Endothelial cell of umbilical vein (primary cell): ENCODE data around the gene TVP23A. TPM values are rescaled to one million over a fixed set of nuclear protein-coding genes. Genes with fewer than 3 reads are reported as not detected.

Experiments used
- BruUV-seq: library from RNA; stranded (reverse); fragments of 400-500 nt; replicated peaks from 2 replicates; lab custom pipeline; 2021; lab: Mats Ljungman, UMichigan
- CTCF ChIA-PET: fragments of 300-600, 350-600 bp; sonication (Branson Sonifier 250); formaldehyde crosslinking; loops from one replicate; lab custom pipeline; 2021; ENCODE audit warnings: antibody characterized with exemption, inconsistent platforms; lab: Charles Lee
- POLR2A ChIA-PET: fragments of 300-600, 350-600 bp; sonication (Branson Sonifier 250); formaldehyde crosslinking; loops from one replicate; lab custom pipeline; 2021; ENCODE audit warnings: antibody characterized with exemption, inconsistent platforms; lab: Charles Lee
- DNase-seq: peaks from one replicate; pipeline ENCODE4 v3.0.0-alpha.2; 2011; ENCODE audit warnings: low read depth, low spot score
- FAIRE-seq: peaks from 2 replicates; lab custom pipeline; 2011; peaks lifted over from hg19 to GRCh38; lab: Jason Lieb, UNC
- H2AFZ ChIP-seq: 2 replicates; pipeline ENCODE4 v1.6.0; 2012; ENCODE audit warnings: low read depth, low read length, control low read depth, inconsistent platforms
- H3K27ac ChIP-seq: 2 replicates; pipeline ENCODE4 v1.5.1; 2011; ENCODE audit warnings: low read depth, mild to moderate bottlenecking, control low read depth, low read length, moderate library complexity; ENCODE audit not compliant: insufficient read depth
- H3K27me3 ChIP-seq, 2 experiments: 2 replicates each; pipeline versions ENCODE4 v1.6.0 to v1.6.1; 2011; ENCODE audit warnings: low read length in 2 of 2, mixed read lengths in 1 of 2; ENCODE audit not compliant: control insufficient read depth in 2 of 2, insufficient read depth in 2 of 2
- H3K36me3 ChIP-seq, 2 experiments: 2 replicates in 1 of 2; 3 replicates in 1 of 2; pipeline ENCODE4 v1.5.1; 2011; ENCODE audit warnings: low read length in 2 of 2, mild to moderate bottlenecking in 1 of 2, moderate library complexity in 1 of 2; ENCODE audit not compliant: control insufficient read depth in 2 of 2, insufficient read depth in 2 of 2; ENCODE audit errors: extremely low read depth in 1 of 2
- H3K4me1 ChIP-seq: 3 replicates; pipeline ENCODE4 v1.5.1; 2011; ENCODE audit warnings: mild to moderate bottlenecking, low read length; ENCODE audit not compliant: control insufficient read depth, insufficient read depth; ENCODE audit errors: extremely low read depth
- H3K4me2 ChIP-seq: 2 replicates; pipeline ENCODE4 v1.6.1; 2011; ENCODE audit warnings: low read length, control low read depth, mixed read lengths; ENCODE audit not compliant: insufficient read depth
- H3K4me3 ChIP-seq, 3 experiments: fragments of 200-600 bp in 1 of 3; sonication (generic), shearing (Covaris generic) in 1 of 3; replicated peaks in 1 of 3; 2 replicates each; pipeline ENCODE4 v1.5.1; 2011 to 2016; ENCODE audit warnings: control low read depth in 3 of 3, low read length in 3 of 3, mild to moderate bottlenecking in 2 of 3, inconsistent platforms in 1 of 3, low read depth in 1 of 3, moderate library complexity in 1 of 3; ENCODE audit not compliant: insufficient read depth in 1 of 3
- H3K79me2 ChIP-seq: 2 replicates; pipeline ENCODE4 v1.6.0; 2012; ENCODE audit warnings: low read length, inconsistent platforms; ENCODE audit not compliant: control insufficient read depth, insufficient read depth
- H3K9ac ChIP-seq: replicated peaks from 2 replicates; pipeline ENCODE3; 2011; ENCODE audit warnings: low read length, control low read depth; ENCODE audit not compliant: insufficient read depth; ENCODE audit errors: extremely low read depth
- H3K9me1 ChIP-seq: replicated peaks from 3 replicates; pipeline ENCODE4 v1.6.0; 2011; ENCODE audit warnings: mild to moderate bottlenecking, low read length; ENCODE audit not compliant: control insufficient read depth, insufficient read depth; ENCODE audit errors: extremely low read depth
- H3K9me3 ChIP-seq: replicated peaks from 2 replicates; pipeline ENCODE4 v1.5.1; 2012; ENCODE audit warnings: low read length, inconsistent platforms; ENCODE audit not compliant: control insufficient read depth, insufficient read depth
- H4K20me1 ChIP-seq: replicated peaks from 2 replicates; pipeline ENCODE3; 2011; ENCODE audit warnings: mild to moderate bottlenecking, low read length; ENCODE audit not compliant: control insufficient read depth, insufficient read depth; ENCODE audit errors: extremely low read depth
- CTCF ChIP-seq, 2 donors: IDR thresholded peaks; 1 replicate in 1 of 2; 2 replicates in 1 of 2; pipeline ENCODE4 v1.5.1; 2011; ENCODE audit warnings: low read length in 2 of 2, mild to moderate bottlenecking in 2 of 2, moderate library complexity in 2 of 2, control low read depth in 1 of 2, inconsistent platforms in 1 of 2, low read depth in 1 of 2; ENCODE audit not compliant: insufficient read depth in 1 of 2; ENCODE audit errors: extremely low read depth in 1 of 2
- EZH2 ChIP-seq: IDR thresholded peaks from 2 replicates; pipeline ENCODE4 v1.6.1; 2012; ENCODE audit warnings: borderline replicate concordance, low read depth, mild to moderate bottlenecking, moderate library complexity, low read length, inconsistent platforms; ENCODE audit not compliant: severe bottlenecking
- FOS ChIP-seq: IDR thresholded peaks from 2 replicates; pipeline ENCODE4 v1.6.1; 2011; ENCODE audit warnings: mild to moderate bottlenecking, low read length, moderate library complexity, borderline replicate concordance; ENCODE audit not compliant: insufficient read depth
- GATA2 ChIP-seq: IDR thresholded peaks from 2 replicates; pipeline ENCODE4 v1.7.0; 2011; ENCODE audit warnings: low read depth, mild to moderate bottlenecking, moderate library complexity, mixed read lengths, low read length; ENCODE audit not compliant: insufficient read length, insufficient read depth
- JUN ChIP-seq: IDR thresholded peaks from 2 replicates; pipeline ENCODE4 v1.6.1; 2011; ENCODE audit warnings: borderline replicate concordance, low read depth; ENCODE audit not compliant: insufficient read length, insufficient read depth
- MAX ChIP-seq: IDR thresholded peaks from 2 replicates; pipeline ENCODE4 v1.6.1; 2011; ENCODE audit not compliant: insufficient read depth, insufficient read length
- MYC ChIP-seq: IDR thresholded peaks from one replicate; pipeline ENCODE4 v1.6.1; 2011; ENCODE audit warnings: mild to moderate bottlenecking, low read depth, low read length
- POLR2A ChIP-seq: IDR thresholded peaks from 2 replicates; pipeline ENCODE4 v1.6.1; 2012; ENCODE audit warnings: low read depth, mild to moderate bottlenecking, control low read depth, low read length
- POLR2AphosphoS5 ChIP-seq: IDR thresholded peaks from 2 replicates; pipeline ENCODE4 v1.6.1; 2012; ENCODE audit warnings: low read depth, mild to moderate bottlenecking, control low read depth, low read length, moderate library complexity; ENCODE audit not compliant: insufficient read depth
- dilution Hi-C: fragments of 300-500 bp; cut with MboI; formaldehyde crosslinking; loops from one replicate; pipeline ENCODE4 v1.15.0; 2019; ENCODE audit warnings: low sequenced_read_pairs; ENCODE audit not compliant: extremely low pct_ligation_motif_present
- intact Hi-C: fragments of 100-400 bp; cut with micrococcal nuclease; formaldehyde crosslinking; loops from one replicate; pipeline ENCODE4 v1.10.0; 2022
- polyA plus RNA-seq, 4 experiments: library from polyadenylated mRNA; depleted of rRNA in 3 of 4; stranded (reverse) in 3 of 4; unstranded in 1 of 4; fragments of >200 nt; gene quantifications; 2 replicates each; pipeline versions ENCODE4 v1.2.1 to v1.2.3, GENCODE V29; 2011 to 2012; ENCODE audit warnings: missing spikeins in 1 of 4
- total RNA-seq: library from RNA; stranded (reverse); gene quantifications from 2 replicates; pipeline ENCODE4 v1.2.3, GENCODE V29; 2021

The TVP23A gene
- total and polyA plus RNA-seq, 2 donors (not counting 3 experiments of a cell fraction or from before 2014, with no cell fraction given) = not detected

GRCh38 chr16:10813099-10813455 is 5.5 kb downstream of the TVP23A start:
- TF ChIP-seq POLR2A = no peak
- no peak for TF ChIP-seq FOS
- no peak for TF ChIP-seq EZH2
- no peak for TF ChIP-seq MYC
- TF ChIP-seq GATA2 = no peak
- TF ChIP-seq MAX = no peak
- no peak for TF ChIP-seq JUN
- TF ChIP-seq POLR2AphosphoS5 = no peak
- no peak for TF ChIP-seq CTCF (IDR thresholded peaks at IDR 0.05; ENCODE audit: extremely low read depth in 1 of 2, insufficient read depth in 1 of 2, low read depth in 1 of 2, low read length in 2 of 2)
- POLR2A ChIA-PET = no interaction called here
- Histone ChIP-seq H3K4me3 (no peak overlapping the region), H2AFZ (no peak overlapping the region), H3K9me3 (no peaks in the 10 kb centered on the region), H3K27ac (no peak overlapping the region), H3K4me2 (no peak overlapping the region), H3K36me3 (no peaks in the 10 kb centered on the region), H3K27me3 (peaks cover 0 to 6% of the 10 kb centered on the region in 2 experiments), H3K79me2 (no peaks in the 10 kb centered on the region), H3K4me1 (no peaks in the 10 kb centered on the region), H4K20me1 (no peaks in the 10 kb centered on the region), H3K9ac (no peak overlapping the region), H3K9me1 (no peaks in the 10 kb centered on the region)
- no peak for FAIRE-seq
- no peak for DNase-seq
- BruUV-seq = no TSS peak
- intact Hi-C loops (no loop called here), dilution Hi-C loops (no loop called here)
- CTCF ChIA-PET = no interaction called here
